Mammary epithelial cell (primary cell): ENCODE data around the gene KRT13.

ENCODE experiments used
- CTCF ChIP-seq, 2 donors: IDR thresholded peaks in 1 of 2; conservative IDR thresholded peaks in 1 of 2; 2 replicates each; pipeline ENCODE4 v1.5.1; 2011 to 2012; ENCODE audit warnings: inconsistent platforms in 2 of 2, low read length in 2 of 2, mild to moderate bottlenecking in 2 of 2, control low read depth in 1 of 2, low read depth in 1 of 2; ENCODE audit not compliant: insufficient read depth in 1 of 2; ENCODE audit errors: extremely low read depth in 1 of 2
- EZH2 ChIP-seq: IDR thresholded peaks from 2 replicates; pipeline ENCODE4 v1.6.1; 2012; ENCODE audit warnings: low read length, inconsistent platforms, borderline replicate concordance

- TF ChIP-seq CTCF (conservative IDR thresholded peaks at IDR 0.05 in 1 of 2, IDR thresholded peaks at IDR 0.05 in 1 of 2; ENCODE audit: extremely low read depth in 1 of 2, insufficient read depth in 1 of 2, low read depth in 1 of 2, low read length in 2 of 2) (no peak), EZH2 (no peak)
These were observed 46.0 kb upstream of the KRT13 start for GRCh38 chr17:41551365-41551764.
